ENCODE data around the gene C9orf72.
A peak's percentile ranks its signal among the peaks of the same experiment; 100 is the strongest.

Gene C9orf72

GRCh38 chr9:27529316-27530278 is 43.7 kb downstream of the C9orf72 start, which contains the start of gene MOB3B:
Gene MOB3B, minus strand, starts transcription at chr9:27529814. Its CDS starts 74,264 bp downstream, at chr9:27455550.
- ChIA-PET POLR2A (interaction anchor here (0.7 kb wide), 1 partner anchor 8 kb away, joined by 3 read pairs; no protein-coding TSS in a partner anchor), CTCF (interaction anchor here (0.6 to 1.5 kb wide), 3 partner anchors 46 to 196 kb away, joined by 3 to 4 read pairs (median 3); no protein-coding TSS in a partner anchor)
- peak; percentile 83 for DNase-seq (ENCODE audit: extremely low spot score)
- TF ChIP-seq NFRKB (IDR thresholded peaks at IDR 0.05) (no peak), SUZ12 (IDR thresholded peaks at IDR 0.05) (no peak), TARDBP (IDR thresholded peaks at IDR 0.05) (no peak), ARNT (IDR thresholded peaks at IDR 0.05) (no peak), FOXM1 (IDR thresholded peaks at IDR 0.05; ENCODE audit: borderline replicate concordance) (no peak), CTBP1 (IDR thresholded peaks at IDR 0.05; ENCODE audit: borderline replicate concordance) (no peak), LEF1 (IDR thresholded peaks at IDR 0.05; ENCODE audit: borderline replicate concordance) (no peak), BHLHE40 (IDR thresholded peaks at IDR 0.05; ENCODE audit: borderline replicate concordance) (no peak), PKNOX1 (IDR thresholded peaks at IDR 0.05) (peak; percentile 21; the same call in 1 of the 2 replicates), L3MBTL2 (conservative IDR thresholded peaks at IDR 0.05) (peak; percentile 44; the same call in 1 of the 2 replicates), ZNF384 (IDR thresholded peaks at IDR 0.05) (no peak), FOXA1 (IDR thresholded peaks at IDR 0.05) (no peak), HDGF (IDR thresholded peaks at IDR 0.05; ENCODE audit: borderline replicate concordance) (no peak), FOXK2 (IDR thresholded peaks at IDR 0.05) (no peak), SP1 (IDR thresholded peaks at IDR 0.05) (no peak)

- CTCF ChIA-PET, result interaction anchor here (1.5 kb wide), 1 partner anchor 196 kb away, joined by 4 read pairs; no protein-coding TSS in a partner anchor
- DNase-seq (ENCODE audit: extremely low spot score), result peak; percentile 50
- TF ChIP-seq L3MBTL2 (conservative IDR thresholded peaks at IDR 0.05), result peak; percentile 51; the same call in 1 of the 2 replicates
- no peak for TF ChIP-seq BHLHE40 (IDR thresholded peaks at IDR 0.05; ENCODE audit: borderline replicate concordance)
- POLR2A ChIA-PET, result no interaction called here
Observed at GRCh38 chr9:27528886-27529315, 44.4 kb downstream of the C9orf72 start.

- TF ChIP-seq ELF4 (IDR thresholded peaks at IDR 0.05) (no peak), CTBP1 (IDR thresholded peaks at IDR 0.05; ENCODE audit: borderline replicate concordance) (no peak), LEF1 (IDR thresholded peaks at IDR 0.05; ENCODE audit: borderline replicate concordance) (no peak), FOXM1 (IDR thresholded peaks at IDR 0.05; ENCODE audit: borderline replicate concordance) (no peak), FOXK2 (IDR thresholded peaks at IDR 0.05) (no peak), SP1 (IDR thresholded peaks at IDR 0.05) (no peak), NFRKB (IDR thresholded peaks at IDR 0.05) (no peak), TARDBP (IDR thresholded peaks at IDR 0.05) (no peak), SUZ12 (IDR thresholded peaks at IDR 0.05) (no peak), BHLHE40 (IDR thresholded peaks at IDR 0.05; ENCODE audit: borderline replicate concordance) (no peak), PKNOX1 (IDR thresholded peaks at IDR 0.05) (no peak), ARNT (IDR thresholded peaks at IDR 0.05) (no peak), ZNF384 (IDR thresholded peaks at IDR 0.05) (no peak)
- ChIA-PET CTCF (interaction anchor here (1.3 kb wide), 1 partner anchor 195 kb away, joined by 4 read pairs; no protein-coding TSS in a partner anchor), POLR2A (interaction anchor here (0.6 kb wide), 1 partner anchor 186 kb away, joined by 3 read pairs; no protein-coding TSS in a partner anchor)
- peak; percentile 64 for DNase-seq (ENCODE audit: extremely low spot score)
Observed at GRCh38 chr9:27528076-27528885, 45.0 kb downstream of the C9orf72 start.

- ChIA-PET POLR2A (interaction anchor here (0.6 kb wide), 1 partner anchor 186 kb away, joined by 3 read pairs; no protein-coding TSS in a partner anchor), CTCF (interaction anchor here (0.6 to 1.3 kb wide), 3 partner anchors 104 to 216 kb away, joined by 3 to 6 read pairs (median 4); no protein-coding TSS in a partner anchor)
- DNase-seq (ENCODE audit: extremely low spot score), result no peak
- TF ChIP-seq PKNOX1 (IDR thresholded peaks at IDR 0.05), result no peak
- TF ChIP-seq ELF4 (IDR thresholded peaks at IDR 0.05), result no peak
- TF ChIP-seq SUZ12 (IDR thresholded peaks at IDR 0.05), result no peak
- no peak for TF ChIP-seq SP1 (IDR thresholded peaks at IDR 0.05)
- TF ChIP-seq HDGF (IDR thresholded peaks at IDR 0.05; ENCODE audit: borderline replicate concordance), result no peak
- no peak for TF ChIP-seq FOXA1 (IDR thresholded peaks at IDR 0.05)
- no peak for TF ChIP-seq CTBP1 (IDR thresholded peaks at IDR 0.05; ENCODE audit: borderline replicate concordance)
- no peak for TF ChIP-seq L3MBTL2 (conservative IDR thresholded peaks at IDR 0.05)
- no peak for TF ChIP-seq ARNT (IDR thresholded peaks at IDR 0.05)
- no peak for TF ChIP-seq TARDBP (IDR thresholded peaks at IDR 0.05)
- no peak for TF ChIP-seq FOXK2 (IDR thresholded peaks at IDR 0.05)
- no peak for TF ChIP-seq NFRKB (IDR thresholded peaks at IDR 0.05)
- no peak for TF ChIP-seq LEF1 (IDR thresholded peaks at IDR 0.05; ENCODE audit: borderline replicate concordance)
Observed at GRCh38 chr9:27527702-27528075, 45.6 kb downstream of the C9orf72 start.

GRCh38 chr9:27524236-27524635 is 49.0 kb downstream of the C9orf72 start, which contains the start of gene IFNK:
Gene IFNK, plus strand, starts transcription at chr9:27524290. Its CDS starts 47 bp downstream, at chr9:27524337.
- no peak for DNase-seq (ENCODE audit: extremely low spot score)
- TF ChIP-seq HDGF (IDR thresholded peaks at IDR 0.05; ENCODE audit: borderline replicate concordance) (no peak), FOXK2 (IDR thresholded peaks at IDR 0.05) (no peak), TARDBP (IDR thresholded peaks at IDR 0.05) (no peak), ARNT (IDR thresholded peaks at IDR 0.05) (no peak), FOXA1 (IDR thresholded peaks at IDR 0.05) (no peak), FOXM1 (IDR thresholded peaks at IDR 0.05; ENCODE audit: borderline replicate concordance) (no peak), CTBP1 (IDR thresholded peaks at IDR 0.05; ENCODE audit: borderline replicate concordance) (no peak), NFRKB (IDR thresholded peaks at IDR 0.05) (no peak), SP1 (IDR thresholded peaks at IDR 0.05) (no peak)
- CTCF ChIA-PET, result no interaction called here
- POLR2A ChIA-PET, result no interaction called here

Data from HEK293T (cell line).